SK-N-MC (cell line): ENCODE results near the gene PRRX2.

ENCODE experiments used
- EZH2 ChIP-seq: fragments of 200-600 bp; sonication (generic); IDR thresholded peaks from one replicate; pipeline ENCODE4 v1.6.1; 2017; ENCODE audit warnings: antibody characterized with exemption
- POLR2AphosphoS5 ChIP-seq: IDR thresholded peaks from 2 replicates; pipeline ENCODE4 v1.6.1; 2012; ENCODE audit warnings: mild to moderate bottlenecking, low read depth, low read length, borderline replicate concordance

- TF ChIP-seq POLR2AphosphoS5 = no peak
- TF ChIP-seq EZH2 = no peak
Measured at GRCh38 chr9:129685220-129685932, 19.9 kb downstream of the PRRX2 start.
